GM21717 (cell line): Measurements from ENCODE around the gene FER1L5.
"Not testable (repeated sequence)": the region's sequence is repeated elsewhere in the genome, so short reads cannot be mapped to it uniquely, and the experiment has no call there.

Experiments
- ATAC-seq: cut with Tn5 transposase; IDR thresholded peaks from one replicate; pipeline ENCODE4 v1.9.1; 2021; ENCODE audit warnings: mild to moderate bottlenecking, moderate library complexity; ENCODE audit not compliant: unreplicated experiment

Gene FER1L5

GRCh38 chr2:96633641-96634040, 8.9 kb upstream of the FER1L5 start:
- no peak for ATAC-seq

GRCh38 chr2:96636551-96637171, 5.9 kb upstream of the FER1L5 start:
- no peak for ATAC-seq

GRCh38 chr2:96637385-96638143, 5.0 kb upstream of the FER1L5 start:
- peak; percentile 72 for ATAC-seq

- peak; percentile 69 for ATAC-seq
Observed at GRCh38 chr2:96638144-96639121, 4.1 kb upstream of the FER1L5 start, which contains the start of gene KANSL3. Gene KANSL3, minus strand, starts transcription at chr2:96638312. Its CDS starts 1,177 bp downstream, at chr2:96637135.

GRCh38 chr2:96647681-96648080, 5.1 kb downstream of the FER1L5 start:
- no peak for ATAC-seq

GRCh38 chr2:96648306-96648930, 5.9 kb downstream of the FER1L5 start:
- no peak for ATAC-seq

GRCh38 chr2:96649342-96649741, 6.8 kb downstream of the FER1L5 start:
- no peak for ATAC-seq

- ATAC-seq = no peak
Observed at GRCh38 chr2:96651793-96652192, 9.2 kb downstream of the FER1L5 start.

- ATAC-seq = not testable (repeated sequence)
Observed at GRCh38 chr2:96654791-96655190, 12.2 kb downstream of the FER1L5 start.

GRCh38 chr2:96655526-96655925, 13.0 kb downstream of the FER1L5 start:
- ATAC-seq = no peak

- no peak for ATAC-seq
Observed at GRCh38 chr2:96656540-96656939, 14.0 kb downstream of the FER1L5 start.

- no peak for ATAC-seq
Observed at GRCh38 chr2:96661324-96661723, 18.8 kb downstream of the FER1L5 start.

- no peak for ATAC-seq
Observed at GRCh38 chr2:96662360-96662759, 19.8 kb downstream of the FER1L5 start.

GRCh38 chr2:96663177-96663576, 20.6 kb downstream of the FER1L5 start:
- no peak for ATAC-seq

GRCh38 chr2:96663829-96664228, 21.3 kb downstream of the FER1L5 start:
- ATAC-seq = no peak

GRCh38 chr2:96664366-96664925, 21.9 kb downstream of the FER1L5 start:
- ATAC-seq = no peak

- no peak for ATAC-seq
Observed at GRCh38 chr2:96665083-96665569, 22.6 kb downstream of the FER1L5 start.

- ATAC-seq = not testable (repeated sequence)
Observed at GRCh38 chr2:96665717-96666116, 23.2 kb downstream of the FER1L5 start.

GRCh38 chr2:96668771-96669170, 26.2 kb downstream of the FER1L5 start:
- no peak for ATAC-seq

GRCh38 chr2:96669539-96670215, 27.1 kb downstream of the FER1L5 start:
- no peak for ATAC-seq
